Naive thymus-derived CD4-positive, alpha-beta T cell (primary cell): ENCODE measurements around the gene ACE. TPM values are rescaled to one million over a fixed set of nuclear protein-coding genes. Genes with fewer than 3 reads are reported as not detected.

Experiments
- ATAC-seq: fragments of 150-1000 bp; cut with Tn5 transposase; 2 replicates; pipeline ENCODE4 v1.10.0; 2021; ENCODE audit warnings: mild to moderate bottlenecking, moderate library complexity
- CTCF ChIA-PET: fragments of 350-600 bp; sonication (Branson Sonifier 250); formaldehyde crosslinking; loops from one replicate; lab custom pipeline; 2021; ENCODE audit warnings: antibody characterized with exemption; lab: Charles Lee
- POLR2A ChIA-PET: fragments of 350-600 bp; sonication (Branson Sonifier 250); formaldehyde crosslinking; loops from one replicate; lab custom pipeline; 2021; ENCODE audit warnings: antibody characterized with exemption, inconsistent platforms; lab: Charles Lee
- DNase-seq, 9 donors: peaks; one replicate each; pipeline versions ENCODE4 v3.0.0 to v3.0.0-alpha.2; 2020 to 2022; ENCODE audit warnings: mixed read lengths in 1 of 9
- H3K27ac ChIP-seq: one replicate; pipeline ENCODE4 v1.7.0; 2013; ENCODE audit warnings: mild to moderate bottlenecking, low read depth, low read length, moderate library complexity
- H3K27me3 ChIP-seq, 2 donors: one replicate each; pipeline ENCODE4 v1.7.0; 2013; ENCODE audit warnings: low read length in 2 of 2, mild to moderate bottlenecking in 2 of 2, moderate library complexity in 2 of 2; ENCODE audit not compliant: control insufficient read depth in 2 of 2, insufficient read depth in 2 of 2
- H3K36me3 ChIP-seq, 3 experiments: 1 replicate in 2 of 3; 2 replicates in 1 of 3; pipeline ENCODE4 v1.7.0; 2013; ENCODE audit warnings: low read length in 3 of 3, mild to moderate bottlenecking in 3 of 3, moderate library complexity in 1 of 3; ENCODE audit not compliant: insufficient read depth in 3 of 3, control insufficient read depth in 2 of 3
- H3K4me1 ChIP-seq, 2 donors: one replicate each; pipeline ENCODE4 v1.7.0; 2013; ENCODE audit warnings: low read length in 2 of 2, mild to moderate bottlenecking in 2 of 2, moderate library complexity in 1 of 2; ENCODE audit not compliant: control insufficient read depth in 2 of 2, insufficient read depth in 2 of 2
- H3K4me3 ChIP-seq: 2 replicates; pipeline ENCODE4 v1.7.0; 2013; ENCODE audit warnings: mild to moderate bottlenecking, low read length
- H3K9me3 ChIP-seq, 3 experiments: 1 replicate in 2 of 3; 2 replicates in 1 of 3; pipeline ENCODE4 v1.7.0; 2013; ENCODE audit warnings: low read length in 3 of 3; ENCODE audit not compliant: control insufficient read depth in 2 of 3
- H3K27ac Mint-ChIP-seq, 9 donors: one replicate each; pipeline ENCODE4 v1.8.0; 2020 to 2022; ENCODE audit warnings: mixed read lengths in 9 of 9, mild to moderate bottlenecking in 8 of 9, moderate library complexity in 5 of 9, inconsistent platforms in 2 of 9
- H3K27me3 Mint-ChIP-seq, 5 donors: one replicate each; pipeline ENCODE4 v1.8.0; 2021 to 2022; ENCODE audit warnings: mixed read lengths in 5 of 5, mild to moderate bottlenecking in 1 of 5
- H3K36me3 Mint-ChIP-seq, 5 donors: one replicate each; pipeline ENCODE4 v1.8.0; 2020 to 2022; ENCODE audit warnings: mixed read lengths in 5 of 5, mild to moderate bottlenecking in 3 of 5, inconsistent platforms in 1 of 5
- H3K4me1 Mint-ChIP-seq, 7 donors: one replicate each; pipeline ENCODE4 v1.8.0; 2020 to 2022; ENCODE audit warnings: mixed read lengths in 7 of 7, mild to moderate bottlenecking in 3 of 7, inconsistent platforms in 1 of 7
- H3K4me3 Mint-ChIP-seq, 10 donors: one replicate each; pipeline ENCODE4 v1.8.0; 2020 to 2022; ENCODE audit warnings: mild to moderate bottlenecking in 10 of 10, mixed read lengths in 10 of 10, moderate library complexity in 6 of 10, inconsistent platforms in 2 of 10
- H3K9me3 Mint-ChIP-seq, 11 donors: one replicate each; pipeline ENCODE4 v1.8.0; 2020 to 2022; ENCODE audit warnings: mixed read lengths in 11 of 11, mild to moderate bottlenecking in 4 of 11, inconsistent platforms in 1 of 11, moderate library complexity in 1 of 11
- intact Hi-C, 2 donors: fragments of 100-400 bp; cut with micrococcal nuclease; formaldehyde crosslinking; loops; one replicate each; pipeline ENCODE4 v1.15.1; 2023
- polyA plus RNA-seq, 2 donors: library from polyadenylated mRNA; unstranded; fragments of 300-500 nt; fragmentation: Illumina TruSeq; gene quantifications; one replicate each; pipeline ENCODE4 v1.2.3, GENCODE V29; 2021
- total RNA-seq, 6 experiments: library from RNA in 5 of 6; stranded (reverse) in 5 of 6; gene quantifications; 1 replicate in 5 of 6; 2 replicates in 1 of 6; pipeline ENCODE4 v1.2.3 and lab custom pipeline; 2021 to 2026

Gene ACE
- total and polyA plus RNA-seq, 7 experiments from 2014 or later = 0.73 to 14.4 (median 2.3) TPM; not detected in 2

GRCh38 chr17:63547083-63547523 is 70.2 kb downstream of the ACE start:
- ATAC-seq (no peak), DNase-seq (no peak)
- Histone ChIP-seq H3K36me3 (peaks cover 0 to 7% (median 0%) of the 10 kb centered on the region in 3 experiments), H3K4me1 (peaks cover under 1 to 2% of the 10 kb centered on the region in 2 donors), H3K27ac (no peak overlapping the region), H3K27me3 (no peaks in the 10 kb centered on the region), H3K4me3 (no peak overlapping the region), H3K9me3 (no peaks in the 10 kb centered on the region)
- intact Hi-C loops = no loop called here
- peaks cover 0 to 2% (median 0%) of the 10 kb centered on the region in 5 donors for H3K27me3 Mint-ChIP-seq
- H3K9me3 Mint-ChIP-seq = no peaks in the 10 kb centered on the region
- H3K36me3 Mint-ChIP-seq = peaks cover 0 to 4% (median 0%) of the 10 kb centered on the region in 5 donors
- peak overlapping the region in 1 of 9 donors; percentile 38 for H3K27ac Mint-ChIP-seq
- CTCF ChIA-PET = no interaction called here
- no peak overlapping the region for H3K4me3 Mint-ChIP-seq
- H3K4me1 Mint-ChIP-seq = peaks cover 6 to 20% (median 11%) of the 10 kb centered on the region in 7 donors
- POLR2A ChIA-PET = no interaction called here

Other genes starting within 250 kb of the ACE start
- 10 to 100 TPM in 3 of 5 experiments, 1 to 10 TPM in 2; 5.0 to 20.4 (median 11.0) TPM for gene CYB561, start 30.8 kb upstream of the ACE start, total RNA-seq
- 1 to 10 TPM; 1.9 to 3.0 TPM for gene CYB561, start 30.8 kb upstream of the ACE start, polyA plus RNA-seq
- not detected for gene KCNH6, start 46.3 kb downstream of the ACE start, total RNA-seq
- not detected for gene KCNH6, start 46.3 kb downstream of the ACE start, polyA plus RNA-seq
- 100 to 1,000 TPM in 1 of 5 experiments, 10 to 100 TPM in 4; 26.0 to 128 (median 70.0) TPM for gene DCAF7, start 73.4 kb downstream of the ACE start, total RNA-seq
- 10 to 100 TPM; 56.0 to 83.0 TPM for gene DCAF7, start 73.4 kb downstream of the ACE start, polyA plus RNA-seq
- 10 to 100 TPM; 11.1 to 20.3 (median 15.2) TPM for gene TACO1, start 123.8 kb downstream of the ACE start, total RNA-seq
- 10 to 100 TPM; 20.4 to 21.2 TPM for gene TACO1, start 123.8 kb downstream of the ACE start, polyA plus RNA-seq
- gene MAP3K3, start 145.4 kb downstream of the ACE start, total RNA-seq = 100 to 1,000 TPM in 1 of 5 experiments, 10 to 100 TPM in 4; 37.5 to 105 (median 85.5) TPM
- gene MAP3K3, start 145.4 kb downstream of the ACE start, polyA plus RNA-seq = 10 to 100 TPM; 29.4 to 45.2 TPM
- 100 to 1,000 TPM; 575 to 937 (median 595) TPM for gene LIMD2, start 223.1 kb downstream of the ACE start, total RNA-seq
- 100 to 1,000 TPM; 542 to 792 TPM for gene LIMD2, start 223.1 kb downstream of the ACE start, polyA plus RNA-seq